MCF 10A (cell line): ENCODE results near the gene CLVS2. TPM values are rescaled to one million over a fixed set of nuclear protein-coding genes. Genes with fewer than 3 reads are reported as not detected.

Experiments used
- BruUV-seq: library from RNA; stranded (reverse); fragments of 400-500 nt; replicated peaks from 2 replicates; lab custom pipeline; 2021; lab: Mats Ljungman, UMichigan
- CTCF ChIA-PET: fragments of 300-600 bp; sonication (Branson Sonifier 250); formaldehyde crosslinking; extraction: SDS; loops from one replicate; lab custom pipeline; 2021; ENCODE audit warnings: antibody characterized with exemption, inconsistent platforms; lab: Yijun Ruan, JAX
- POLR2A ChIA-PET: fragments of 300-600, 350-650 bp; sonication (Branson Sonifier 250); formaldehyde crosslinking; extraction: SDS; loops from one replicate; lab custom pipeline; 2020; ENCODE audit warnings: antibody characterized with exemption, inconsistent platforms; lab: Yijun Ruan, JAX
- DNase-seq: peaks from one replicate; pipeline ENCODE4 v3.0.0-alpha.2; 2018; ENCODE audit not compliant: unreplicated experiment
- H3K27ac Mint-ChIP-seq: one replicate; pipeline ENCODE4 v1.8.0; 2022; ENCODE audit warnings: mild to moderate bottlenecking, low read depth, mixed read lengths; ENCODE audit not compliant: unreplicated experiment
- H3K27me3 Mint-ChIP-seq: one replicate; pipeline ENCODE4 v1.8.0; 2022; ENCODE audit warnings: mixed read lengths; ENCODE audit not compliant: insufficient read depth, unreplicated experiment
- H3K36me3 Mint-ChIP-seq: one replicate; pipeline ENCODE4 v1.8.0; 2022; ENCODE audit warnings: mild to moderate bottlenecking, moderate library complexity, mixed read lengths; ENCODE audit not compliant: insufficient read depth, unreplicated experiment
- H3K4me1 Mint-ChIP-seq: one replicate; pipeline ENCODE4 v1.8.0; 2022; ENCODE audit warnings: mixed read lengths; ENCODE audit not compliant: insufficient read depth, unreplicated experiment
- H3K4me3 Mint-ChIP-seq: one replicate; pipeline ENCODE4 v1.8.0; 2022; ENCODE audit warnings: mild to moderate bottlenecking, moderate library complexity, mixed read lengths; ENCODE audit not compliant: unreplicated experiment
- H3K9me3 Mint-ChIP-seq: one replicate; pipeline ENCODE4 v1.8.0; 2022; ENCODE audit warnings: mixed read lengths; ENCODE audit not compliant: unreplicated experiment
- CTCF ChIP-seq: fragments of 200-600 bp; IDR thresholded peaks from one replicate; pipeline ENCODE4 v1.8.0; 2022; ENCODE audit warnings: antibody characterized with exemption, mild to moderate bottlenecking; ENCODE audit not compliant: unreplicated experiment
- intact Hi-C: fragments of 100-400 bp; cut with micrococcal nuclease; formaldehyde crosslinking; loops from 2 replicates; pipeline ENCODE4 v1.14.1; 2022
- total RNA-seq: library from RNA; stranded (reverse); gene quantifications from 2 replicates; pipeline ENCODE4 v1.2.3, GENCODE V29; 2022

CLVS2 gene
- total RNA-seq, 1 experiment from 2014 or later: not detected

- no peaks in the 10 kb centered on the region for H3K27me3 Mint-ChIP-seq
- ChIA-PET CTCF (no interaction called here), POLR2A (no interaction called here)
- H3K36me3 Mint-ChIP-seq: no peaks in the 10 kb centered on the region
- BruUV-seq: no TSS peak
- H3K9me3 Mint-ChIP-seq: no peaks in the 10 kb centered on the region
- TF ChIP-seq CTCF: no peak
- intact Hi-C loops: no loop called here
- H3K4me3 Mint-ChIP-seq: no peak overlapping the region
- no peak overlapping the region for H3K27ac Mint-ChIP-seq
- DNase-seq: peak; percentile 2
- no peaks in the 10 kb centered on the region for H3K4me1 Mint-ChIP-seq
These were observed 13.0 kb downstream of the CLVS2 start for GRCh38 chr6:123009059-123009458.

GRCh38 chr6:123014835-123015234, 18.8 kb downstream of the CLVS2 start:
- no peak for DNase-seq
- no TSS peak for BruUV-seq
- no peaks in the 10 kb centered on the region for H3K27me3 Mint-ChIP-seq
- no peaks in the 10 kb centered on the region for H3K9me3 Mint-ChIP-seq
- no peak overlapping the region for H3K4me3 Mint-ChIP-seq
- H3K4me1 Mint-ChIP-seq: no peaks in the 10 kb centered on the region
- CTCF ChIA-PET: no interaction called here
- TF ChIP-seq CTCF: no peak
- intact Hi-C loops: no loop called here
- POLR2A ChIA-PET: no interaction called here
- no peaks in the 10 kb centered on the region for H3K36me3 Mint-ChIP-seq
- no peak overlapping the region for H3K27ac Mint-ChIP-seq

DNA sequence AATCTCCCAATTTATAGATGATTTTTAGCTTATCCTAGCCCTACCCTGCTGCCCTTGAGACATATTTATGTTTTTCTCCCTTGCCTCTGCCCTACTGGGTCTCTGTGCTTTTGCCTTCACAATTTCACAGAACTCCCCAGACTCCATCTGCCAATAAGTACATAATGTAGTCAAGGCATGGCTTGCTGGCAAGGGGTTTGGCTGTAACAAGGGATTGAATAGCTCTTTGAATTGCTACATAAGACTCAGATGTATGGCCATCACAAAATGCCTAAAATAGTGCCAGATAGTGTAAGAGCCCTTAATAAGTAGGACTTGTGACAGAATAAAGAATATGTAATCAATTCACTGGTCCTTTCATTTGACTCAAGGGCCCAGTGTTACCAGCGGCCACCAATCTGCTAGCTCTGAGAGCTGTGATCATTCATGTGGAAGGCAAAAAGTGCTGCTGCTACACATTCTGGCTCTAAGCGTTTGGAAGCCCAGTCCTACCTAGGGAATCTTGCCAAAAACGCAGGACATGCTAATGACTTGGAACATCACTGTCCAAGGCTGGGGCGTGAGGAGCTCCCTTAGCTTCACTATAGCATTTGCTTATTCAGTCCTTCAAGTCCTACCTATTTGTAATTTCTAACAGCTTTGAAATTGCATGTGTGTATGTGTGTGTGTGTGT, 20.5 kb downstream of the CLVS2 start:
- no peaks in the 10 kb centered on the region for H3K27me3 Mint-ChIP-seq
- POLR2A ChIA-PET: no interaction called here
- CTCF ChIA-PET: interaction anchor here (0.7 to 1.2 kb wide), 2 partner anchors 31 to 148 kb away, joined by 3 read pairs; no protein-coding TSS in a partner anchor

More for the DNA sequence above, 20.5 kb downstream of the CLVS2 start:
- no peak for DNase-seq
- Mint-ChIP-seq H3K4me1 (no peaks in the 10 kb centered on the region), H3K9me3 (no peaks in the 10 kb centered on the region), H3K4me3 (no peak overlapping the region), H3K36me3 (no peaks in the 10 kb centered on the region), H3K27ac (no peak overlapping the region)
- TF ChIP-seq CTCF: no peak
- intact Hi-C loops: no loop called here
- no TSS peak for BruUV-seq
